Measurements from ENCODE around the gene UBE2Q1.

Gene UBE2Q1

GRCh38 chr1:154577346-154578057 is 19.0 kb upstream of the UBE2Q1 start:
- DNase-seq (ENCODE audit: low read depth): no peak

DNA sequence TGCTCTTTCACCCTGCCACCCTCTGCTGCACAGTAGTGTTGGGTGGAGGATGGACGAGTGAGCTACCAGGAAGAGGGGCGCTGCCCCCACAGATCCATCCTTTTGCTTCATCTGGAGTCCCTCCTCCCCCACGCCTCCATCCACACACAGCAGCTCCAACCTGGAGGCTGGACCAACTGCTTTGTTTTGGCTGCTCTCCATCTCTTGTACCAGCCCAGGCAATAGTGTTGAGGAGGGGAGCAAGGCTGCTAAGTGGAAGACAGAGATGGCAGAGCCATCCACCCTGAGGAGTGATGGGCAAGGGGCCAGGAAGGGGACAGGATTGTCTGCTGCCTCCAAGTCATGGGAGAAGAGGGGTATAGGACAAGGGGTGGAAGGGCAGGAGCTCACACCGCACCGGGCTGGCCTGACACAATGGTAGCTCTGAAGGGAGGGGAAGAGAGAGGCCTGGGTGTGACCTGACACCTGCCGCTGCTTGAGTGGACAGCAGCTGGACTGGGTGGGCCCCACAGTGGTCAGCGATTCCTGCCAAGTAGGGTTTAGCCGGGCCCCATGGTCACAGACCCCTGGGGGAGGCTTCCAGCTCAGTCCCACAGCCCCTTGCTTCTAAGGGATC is 17.6 kb upstream of the UBE2Q1 start:
- DNase-seq (ENCODE audit: low read depth): no peak

DNA sequence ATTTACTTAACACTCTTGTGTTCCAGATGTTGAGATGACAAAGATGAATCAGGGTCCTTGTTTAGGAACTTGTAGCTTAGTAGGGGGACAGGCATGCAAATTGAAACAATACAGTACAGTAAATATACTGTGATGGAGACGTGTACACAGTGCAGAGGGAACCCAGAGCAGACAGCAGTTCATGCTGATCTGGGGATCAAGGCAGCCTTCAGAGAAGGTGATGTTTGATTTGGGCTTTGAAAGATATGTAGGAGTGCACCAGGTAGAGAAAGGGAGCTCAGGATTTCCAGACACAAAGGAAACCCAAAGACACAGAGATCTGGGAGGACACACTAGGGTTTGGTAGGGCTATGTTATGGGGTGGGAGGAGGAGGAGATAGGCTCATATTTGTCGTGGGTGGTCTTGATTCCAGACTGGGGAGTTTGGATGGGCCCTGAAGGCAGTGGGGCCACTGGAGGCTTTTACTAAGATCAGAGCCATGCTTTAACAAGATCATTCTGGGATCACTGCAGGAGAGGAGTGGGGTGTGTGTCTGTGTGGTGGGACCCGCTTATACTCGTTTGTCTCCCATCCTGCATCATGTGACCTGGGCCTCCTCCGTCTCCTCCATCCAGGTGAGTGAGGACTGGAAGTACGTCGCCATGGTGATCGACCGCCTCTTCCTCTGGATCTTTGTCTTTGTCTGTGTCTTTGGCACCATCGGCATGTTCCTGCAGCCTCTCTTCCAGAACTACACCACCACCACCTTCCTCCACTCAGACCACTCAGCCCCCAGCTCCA is 16.9 kb upstream of the UBE2Q1 start:
- DNase-seq (ENCODE audit: low read depth): no peak

DNA sequence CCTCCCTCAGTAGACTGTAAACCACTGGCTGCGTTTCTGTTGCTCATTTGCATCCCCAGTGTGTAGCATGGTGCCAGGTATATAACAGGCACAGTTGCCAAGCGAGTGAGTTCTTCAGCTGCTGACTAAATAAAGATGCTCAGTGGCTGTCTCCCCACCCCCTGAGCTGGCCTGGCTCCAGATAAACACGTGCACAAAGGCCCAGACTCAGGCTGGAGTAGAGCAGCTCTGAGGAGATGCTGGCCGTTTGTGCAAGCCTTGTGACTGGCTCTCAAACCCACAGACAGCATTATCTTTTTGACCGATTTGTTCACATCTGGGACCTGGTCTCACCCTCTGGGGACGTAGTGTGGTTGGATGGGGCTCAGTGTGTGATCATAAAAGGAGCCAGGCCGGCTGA is 16.3 kb upstream of the UBE2Q1 start:
- DNase-seq (ENCODE audit: low read depth): no peak

DNA sequence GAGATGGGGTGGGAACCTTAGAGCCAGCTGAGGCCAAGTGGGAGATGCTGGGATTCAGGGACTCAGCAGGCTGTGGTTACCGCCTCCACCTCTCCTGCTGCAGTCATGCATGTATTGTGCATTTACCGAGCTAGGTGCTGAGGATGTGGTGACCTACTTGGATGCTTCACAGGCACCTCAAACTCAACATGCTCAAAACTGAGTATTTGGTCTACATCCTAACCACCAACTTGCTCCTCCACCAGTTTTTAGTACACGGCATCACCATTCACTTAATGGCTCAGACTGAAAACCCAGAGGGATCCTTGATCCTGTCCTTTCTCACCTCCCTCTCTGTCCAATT is 14.7 kb upstream of the UBE2Q1 start:
- no peak for DNase-seq (ENCODE audit: low read depth)

GRCh38 chr1:154572468-154573167 is 14.2 kb upstream of the UBE2Q1 start:
- no peak for DNase-seq (ENCODE audit: low read depth)

DNA sequence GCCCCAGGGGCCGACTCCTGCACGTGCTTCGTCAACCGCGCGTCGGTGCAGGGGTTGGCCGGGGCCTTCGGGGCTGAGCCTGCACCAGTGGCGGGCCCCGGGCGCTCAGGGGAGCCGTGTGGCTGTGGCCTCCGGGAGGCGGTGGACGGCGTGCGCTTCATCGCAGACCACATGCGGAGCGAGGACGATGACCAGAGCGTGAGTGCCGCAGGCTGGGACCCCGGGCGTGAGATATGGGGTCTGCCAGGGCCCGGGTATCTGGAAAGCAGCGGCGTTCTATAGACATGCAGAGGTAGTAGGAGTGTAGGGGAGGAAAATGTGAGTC is 13.5 kb upstream of the UBE2Q1 start:
- no peak for DNase-seq (ENCODE audit: low read depth)

DNA sequence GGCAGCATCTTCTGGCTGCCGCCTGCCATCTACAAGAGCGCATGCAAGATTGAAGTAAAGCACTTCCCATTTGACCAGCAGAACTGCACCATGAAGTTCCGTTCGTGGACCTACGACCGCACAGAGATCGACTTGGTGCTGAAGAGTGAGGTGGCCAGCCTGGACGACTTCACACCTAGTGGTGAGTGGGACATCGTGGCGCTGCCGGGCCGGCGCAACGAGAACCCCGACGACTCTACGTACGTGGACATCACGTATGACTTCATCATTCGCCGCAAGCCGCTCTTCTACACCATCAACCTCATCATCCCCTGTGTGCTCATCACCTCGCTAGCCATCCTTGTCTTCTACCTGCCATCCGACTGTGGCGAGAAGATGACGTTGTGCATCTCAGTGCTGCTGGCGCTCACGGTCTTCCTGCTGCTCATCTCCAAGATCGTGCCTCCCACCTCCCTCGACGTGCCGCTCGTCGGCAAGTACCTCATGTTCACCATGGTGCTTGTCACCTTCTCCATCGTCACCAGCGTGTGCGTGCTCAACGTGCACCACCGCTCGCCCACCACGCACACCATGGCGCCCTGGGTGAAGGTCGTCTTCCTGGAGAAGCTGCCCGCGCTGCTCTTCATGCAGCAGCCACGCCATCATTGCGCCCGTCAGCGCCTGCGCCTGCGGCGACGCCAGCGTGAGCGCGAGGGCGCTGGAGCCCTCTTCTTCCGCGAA is 12.9 kb upstream of the UBE2Q1 start:
- DNase-seq (ENCODE audit: low read depth): no peak

- no peak for DNase-seq (ENCODE audit: low read depth)
Measured at GRCh38 chr1:154568157-154568815, 9.8 kb upstream of the UBE2Q1 start.

GRCh38 chr1:154567386-154568156 is 9.1 kb upstream of the UBE2Q1 start, which contains the start of gene CHRNB2:
CHRNB2 (plus strand) TSS chr1:154567778; CDS start chr1:154568045, 267 bp downstream.
- no peak for DNase-seq (ENCODE audit: low read depth)

- DNase-seq (ENCODE audit: low read depth): no peak
Measured at GRCh38 chr1:154565876-154566275, 7.4 kb upstream of the UBE2Q1 start.

GRCh38 chr1:154559466-154560044 is 1.1 kb upstream of the UBE2Q1 start:
- DNase-seq (ENCODE audit: low read depth): peak; percentile 76

- peak; percentile 92 for DNase-seq (ENCODE audit: low read depth)
Measured at GRCh38 chr1:154558720-154559465, 431 bp upstream of the UBE2Q1 start.

GRCh38 chr1:154557248-154557938 is 1.1 kb downstream of the UBE2Q1 start:
- DNase-seq (ENCODE audit: low read depth): no peak

GRCh38 chr1:154556422-154556821 is 2.0 kb downstream of the UBE2Q1 start:
- no peak for DNase-seq (ENCODE audit: low read depth)

- DNase-seq (ENCODE audit: low read depth): no peak
Measured at GRCh38 chr1:154553056-154554030, 5.1 kb downstream of the UBE2Q1 start.

GRCh38 chr1:154552036-154552435 is 6.4 kb downstream of the UBE2Q1 start:
- DNase-seq (ENCODE audit: low read depth): no peak

DNA sequence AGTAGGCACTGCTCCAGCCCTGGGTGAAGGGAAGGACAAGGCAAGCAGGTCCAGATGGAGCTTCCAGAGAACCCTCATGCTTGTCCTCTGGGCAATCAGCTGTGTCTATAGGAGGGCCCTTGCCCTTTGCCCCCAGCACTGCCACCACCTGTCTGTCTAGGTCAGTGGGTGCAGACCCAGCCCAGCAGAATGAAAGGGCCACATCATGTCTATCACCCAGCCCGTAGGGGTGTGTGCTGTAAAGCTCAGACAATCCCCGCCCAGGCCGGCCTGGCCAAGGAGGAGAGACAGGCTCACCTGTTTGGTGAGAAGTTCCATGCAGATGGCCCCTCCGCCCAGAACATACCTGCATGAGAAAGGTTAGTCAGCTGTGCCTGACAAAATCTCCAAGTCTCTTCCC is 7.0 kb downstream of the UBE2Q1 start:
- no peak for DNase-seq (ENCODE audit: low read depth)
